ENCODE measurements around the gene GPANK1. TPM values are rescaled to one million over a fixed set of nuclear protein-coding genes. Genes with fewer than 3 reads are reported as not detected.

Gene GPANK1
- total and polyA plus RNA-seq, 2 of the 13 experiments (the other 11 are each of a cell fraction or from before 2014, with no cell fraction given), result 15.4 to 22.8 TPM

DNA sequence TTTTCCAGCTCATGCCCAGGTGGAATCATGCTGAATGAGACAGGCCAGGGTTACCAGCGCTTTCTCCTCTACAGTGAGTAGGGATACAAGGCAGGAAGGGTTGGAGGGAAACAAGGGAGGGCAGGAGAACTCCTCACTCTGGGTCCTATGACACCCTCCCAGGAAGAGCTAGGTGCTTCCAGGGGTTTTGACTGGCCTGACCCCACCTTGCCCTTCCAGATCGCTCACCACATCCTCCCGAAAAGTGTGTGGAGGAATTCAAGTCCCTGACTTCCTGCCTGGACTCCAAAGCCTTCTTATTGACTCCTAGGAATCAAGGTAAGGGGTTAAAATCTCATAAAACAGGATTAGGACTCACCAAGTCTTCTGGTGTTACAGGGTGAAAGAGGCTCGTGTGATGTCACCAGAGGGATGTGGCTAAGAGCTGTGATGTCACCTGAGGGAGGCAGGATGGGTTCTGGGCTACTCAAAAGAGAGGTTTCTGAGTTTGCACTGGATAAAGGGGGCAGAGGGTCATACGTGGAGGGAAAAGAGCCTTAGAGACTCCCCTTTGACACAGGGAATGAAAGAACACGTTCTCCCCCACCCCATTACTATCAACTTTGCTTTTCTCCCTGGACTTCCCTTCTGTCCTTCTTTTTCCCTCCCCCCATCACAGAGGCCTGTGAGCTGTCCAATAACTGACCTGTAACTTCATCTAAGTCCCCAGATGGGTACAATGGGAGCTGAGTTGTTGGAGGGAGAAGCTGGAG is 7.2 kb downstream of the GPANK1 start (continued):
- TF ChIP-seq FOSL2 (CRISPR knock-in tag; IDR thresholded peaks at IDR 0.05), result no peak
- no peak for TF ChIP-seq KLF13 (CRISPR knock-in tag; IDR thresholded peaks at IDR 0.05)
- 0 out of 2 replicates have a peak, but pooled peaks have one; percentile 4 for TF ChIP-seq SAP130 (CRISPR knock-in tag; IDR thresholded peaks at IDR 0.05; ENCODE audit: low read depth)
- TF ChIP-seq, protein P1, sequence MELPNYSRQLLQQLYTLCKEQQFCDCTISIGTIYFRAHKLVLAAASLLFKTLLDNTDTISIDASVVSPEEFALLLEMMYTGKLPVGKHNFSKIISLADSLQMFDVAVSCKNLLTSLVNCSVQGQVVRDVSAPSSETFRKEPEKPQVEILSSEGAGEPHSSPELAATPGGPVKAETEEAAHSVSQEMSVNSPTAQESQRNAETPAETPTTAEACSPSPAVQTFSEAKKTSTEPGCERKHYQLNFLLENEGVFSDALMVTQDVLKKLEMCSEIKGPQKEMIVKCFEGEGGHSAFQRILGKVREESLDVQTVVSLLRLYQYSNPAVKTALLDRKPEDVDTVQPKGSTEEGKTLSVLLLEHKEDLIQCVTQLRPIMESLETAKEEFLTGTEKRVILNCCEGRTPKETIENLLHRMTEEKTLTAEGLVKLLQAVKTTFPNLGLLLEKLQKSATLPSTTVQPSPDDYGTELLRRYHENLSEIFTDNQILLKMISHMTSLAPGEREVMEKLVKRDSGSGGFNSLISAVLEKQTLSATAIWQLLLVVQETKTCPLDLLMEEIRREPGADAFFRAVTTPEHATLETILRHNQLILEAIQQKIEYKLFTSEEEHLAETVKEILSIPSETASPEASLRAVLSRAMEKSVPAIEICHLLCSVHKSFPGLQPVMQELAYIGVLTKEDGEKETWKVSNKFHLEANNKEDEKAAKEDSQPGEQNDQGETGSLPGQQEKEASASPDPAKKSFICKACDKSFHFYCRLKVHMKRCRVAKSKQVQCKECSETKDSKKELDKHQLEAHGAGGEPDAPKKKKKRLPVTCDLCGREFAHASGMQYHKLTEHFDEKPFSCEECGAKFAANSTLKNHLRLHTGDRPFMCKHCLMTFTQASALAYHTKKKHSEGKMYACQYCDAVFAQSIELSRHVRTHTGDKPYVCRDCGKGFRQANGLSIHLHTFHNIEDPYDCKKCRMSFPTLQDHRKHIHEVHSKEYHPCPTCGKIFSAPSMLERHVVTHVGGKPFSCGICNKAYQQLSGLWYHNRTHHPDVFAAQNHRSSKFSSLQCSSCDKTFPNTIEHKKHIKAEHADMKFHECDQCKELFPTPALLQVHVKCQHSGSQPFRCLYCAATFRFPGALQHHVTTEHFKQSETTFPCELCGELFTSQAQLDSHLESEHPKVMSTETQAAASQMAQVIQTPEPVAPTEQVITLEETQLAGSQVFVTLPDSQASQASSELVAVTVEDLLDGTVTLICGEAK (IDR thresholded peaks at IDR 0.05), result no peak
- TF ChIP-seq, protein P1 (CRISPR knock-in tag; IDR thresholded peaks at IDR 0.05), result no peak
- TF ChIP-seq ZNF160 (CRISPR knock-in tag; IDR thresholded peaks at IDR 0.05), result no peak
- no peak for TF ChIP-seq CCAR2 (optimal IDR thresholded peaks at IDR 0.05; ENCODE audit: low read depth, low read length)
- TF ChIP-seq ZNF619 (CRISPR knock-in tag; IDR thresholded peaks at IDR 0.05), result no peak
- no peak for TF ChIP-seq PITX1 (CRISPR knock-in tag; IDR thresholded peaks at IDR 0.05)
- no peak for TF ChIP-seq ZNF670 (CRISPR knock-in tag; IDR thresholded peaks at IDR 0.05; ENCODE audit: borderline replicate concordance)
- no peak for TF ChIP-seq DMAP1 (CRISPR knock-in tag; IDR thresholded peaks at IDR 0.05)
- no peak for TF ChIP-seq ZNF747 (CRISPR knock-in tag; IDR thresholded peaks at IDR 0.05; ENCODE audit: borderline replicate concordance)
- TF ChIP-seq KDM5B (CRISPR knock-in tag; IDR thresholded peaks at IDR 0.05; ENCODE audit: borderline replicate concordance), result no peak
- no peak for TF ChIP-seq ZBTB7A (CRISPR knock-in tag; IDR thresholded peaks at IDR 0.05)
- TF ChIP-seq ATM (IDR thresholded peaks at IDR 0.05; ENCODE audit: borderline replicate concordance), result no peak
- TF ChIP-seq HNRNPK (IDR thresholded peaks at IDR 0.05; ENCODE audit: low read depth, low read length, poor library complexity, severe bottlenecking), result peak; percentile 52
- TF ChIP-seq GFI1 (CRISPR knock-in tag; IDR thresholded peaks at IDR 0.05; ENCODE audit: borderline replicate concordance), result no peak
- no peak for TF ChIP-seq ZNF431 (CRISPR knock-in tag; IDR thresholded peaks at IDR 0.05; ENCODE audit: borderline replicate concordance, low read depth)
- no peak for TF ChIP-seq ZNF460 (CRISPR knock-in tag; IDR thresholded peaks at IDR 0.05; ENCODE audit: borderline replicate concordance)
- 0 out of 2 replicates have a peak, but pooled peaks have one; percentile 16 for TF ChIP-seq ATF7 (IDR thresholded peaks at IDR 0.05)
- no peak for TF ChIP-seq ATF7 (CRISPR knock-in tag; IDR thresholded peaks at IDR 0.05)

Data from HepG2 (cell line).